Measurements from ENCODE around the gene NGLY1.

DNA sequence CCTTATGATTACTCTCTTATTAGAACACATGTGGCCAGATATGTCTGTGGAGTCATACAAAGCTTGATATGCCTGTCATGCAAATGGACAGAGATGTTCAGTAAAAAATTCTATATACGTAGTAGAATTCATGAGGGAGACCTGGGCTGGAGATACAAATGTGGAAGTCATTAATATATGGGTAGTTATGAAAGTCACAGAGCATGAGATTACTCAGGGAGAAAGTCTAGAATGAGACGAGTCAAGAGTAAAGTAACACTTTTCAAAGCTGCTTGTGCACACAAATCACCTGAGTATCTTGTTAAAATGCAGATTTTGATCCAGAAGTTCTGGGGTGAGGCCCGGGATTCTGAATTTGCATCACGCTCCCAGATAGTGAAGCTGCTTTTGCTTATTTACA lies 35.1 kb upstream of the NGLY1 start:
- no peak for TF ChIP-seq CTCF (conservative IDR thresholded peaks at IDR 0.05; ENCODE audit: low read length)
- TF ChIP-seq EZH2phosphoT487 (IDR thresholded peaks at IDR 0.05; ENCODE audit: borderline replicate concordance, low read depth, low read length) = no peak
